Measurements from ENCODE around the gene CCDC92B. TPM values are rescaled to one million over a fixed set of nuclear protein-coding genes. Genes with fewer than 3 reads are reported as not detected.

CCDC92B gene
- total RNA-seq, 1 donor from 2014 or later = not detected

DNA sequence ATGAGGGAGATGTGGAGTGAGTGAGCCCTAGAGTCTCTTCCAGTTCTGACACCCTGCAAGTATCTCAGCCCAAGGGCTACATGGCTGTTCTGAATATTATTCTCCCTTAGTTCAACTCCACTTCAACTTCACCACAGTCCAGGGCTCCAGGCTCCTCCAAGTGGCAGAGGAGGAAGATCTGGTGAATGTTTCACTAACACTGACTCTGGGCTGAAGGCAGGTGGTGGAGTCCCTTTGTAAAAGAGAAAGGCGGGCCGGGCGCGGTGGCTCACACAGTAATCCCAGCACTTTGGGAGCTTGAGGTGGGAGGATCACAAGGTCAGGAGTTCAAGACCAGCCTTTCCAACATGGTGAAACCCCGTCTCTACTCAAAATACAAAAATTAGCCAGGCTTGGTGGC lies 13.6 kb downstream of the CCDC92B start:
- no peak for TF ChIP-seq CTCF (IDR thresholded peaks at IDR 0.05; ENCODE audit: insufficient read depth, low read length, severe bottlenecking)
- H3K36me3 ChIP-seq (ENCODE audit: control insufficient read depth, insufficient read depth, low read length) = no peaks in the 10 kb centered on the region
- FAIRE-seq (no peak), DNase-seq (ENCODE audit: low read depth) (no peak)
- no peak overlapping the region for H3K4me3 ChIP-seq (ENCODE audit: low read depth, low read length)
- peaks cover 3% of the 10 kb centered on the region for H3K27me3 ChIP-seq (ENCODE audit: control insufficient read depth, insufficient read depth, low read length)

GRCh38 chr17:2734939-2735338 lies 14.5 kb downstream of the CCDC92B start:
- TF ChIP-seq CTCF (IDR thresholded peaks at IDR 0.05; ENCODE audit: insufficient read depth, low read length, severe bottlenecking) = no peak
- no peak for FAIRE-seq
- no peak for DNase-seq (ENCODE audit: low read depth)
- Histone ChIP-seq H3K36me3 (ENCODE audit: control insufficient read depth, insufficient read depth, low read length) (no peaks in the 10 kb centered on the region), H3K27me3 (ENCODE audit: control insufficient read depth, insufficient read depth, low read length) (peaks cover 3% of the 10 kb centered on the region), H3K4me3 (ENCODE audit: low read depth, low read length) (no peak overlapping the region)

DNA sequence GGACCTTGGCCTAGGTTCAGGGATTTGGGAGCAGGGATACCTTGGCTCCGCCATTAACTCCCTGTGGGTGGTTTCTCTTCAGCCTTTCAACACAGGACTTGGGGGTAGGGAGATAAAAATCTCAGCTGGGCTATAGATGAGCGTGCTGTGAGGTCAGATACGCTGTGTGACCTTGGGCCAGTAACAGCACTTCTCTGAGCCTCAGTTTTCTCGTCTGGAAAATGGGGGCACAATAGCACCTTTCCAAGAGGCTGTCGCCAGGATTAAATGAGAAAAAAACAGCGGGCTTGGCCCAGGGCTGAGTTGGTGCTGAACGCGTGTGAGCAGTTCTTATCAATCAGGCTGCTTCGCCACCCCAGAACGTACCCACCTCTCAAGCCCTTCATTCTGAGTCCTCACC lies 17.6 kb downstream of the CCDC92B start:
- TF ChIP-seq CTCF (IDR thresholded peaks at IDR 0.05; ENCODE audit: insufficient read depth, low read length, severe bottlenecking) = no peak
- Histone ChIP-seq H3K4me3 (ENCODE audit: low read depth, low read length) (no peak overlapping the region), H3K36me3 (ENCODE audit: control insufficient read depth, insufficient read depth, low read length) (no peaks in the 10 kb centered on the region), H3K27me3 (ENCODE audit: control insufficient read depth, insufficient read depth, low read length) (peaks cover 3% of the 10 kb centered on the region)
- DNase-seq (ENCODE audit: low read depth) (no peak), FAIRE-seq (no peak)

- Histone ChIP-seq H3K36me3 (ENCODE audit: control insufficient read depth, insufficient read depth, low read length) (no peaks in the 10 kb centered on the region), H3K27me3 (ENCODE audit: control insufficient read depth, insufficient read depth, low read length) (peaks cover 3% of the 10 kb centered on the region), H3K4me3 (ENCODE audit: low read depth, low read length) (no peak overlapping the region)
- FAIRE-seq (no peak), DNase-seq (ENCODE audit: low read depth) (no peak)
- TF ChIP-seq CTCF (IDR thresholded peaks at IDR 0.05; ENCODE audit: insufficient read depth, low read length, severe bottlenecking) = no peak
Observed at GRCh38 chr17:2730764-2731353, 18.6 kb downstream of the CCDC92B start.

GRCh38 chr17:2724784-2725164 lies 24.7 kb downstream of the CCDC92B start:
- Histone ChIP-seq H3K36me3 (ENCODE audit: control insufficient read depth, insufficient read depth, low read length) (no peaks in the 10 kb centered on the region), H3K4me3 (ENCODE audit: low read depth, low read length) (peak overlapping the region; percentile 20), H3K27me3 (ENCODE audit: control insufficient read depth, insufficient read depth, low read length) (no peaks in the 10 kb centered on the region)
- DNase-seq (ENCODE audit: low read depth) (peak; percentile 43), FAIRE-seq (no peak)
- peak; percentile 20 for TF ChIP-seq CTCF (IDR thresholded peaks at IDR 0.05; ENCODE audit: insufficient read depth, low read length, severe bottlenecking)

All from bronchial epithelial cell (primary cell).